Activated CD8-positive, alpha-beta T cell treated with anti-CD3 and anti-CD28 coated beads for 36 hours (primary cell): ENCODE results near the gene CD81. TPM values are rescaled to one million over a fixed set of nuclear protein-coding genes. Genes with fewer than 3 reads are reported as not detected.
"Not testable (repeated sequence)": the region's sequence is repeated elsewhere in the genome, so short reads cannot be mapped to it uniquely, and the experiment has no call there.

Experiments
- ATAC-seq: fragments of 200-7000 bp; cut with Tn5 transposase; one replicate; pipeline ENCODE4 v1.10.0; 2021; ENCODE audit warnings: mild to moderate bottlenecking, moderate library complexity
- CTCF ChIA-PET: fragments of 350-600 bp; sonication (Branson Sonifier 250); formaldehyde crosslinking; loops from one replicate; lab custom pipeline; 2021; ENCODE audit warnings: antibody characterized with exemption; lab: Charles Lee
- POLR2A ChIA-PET: fragments of 350-600 bp; sonication (Branson Sonifier 250); formaldehyde crosslinking; loops from one replicate; lab custom pipeline; 2021; ENCODE audit warnings: antibody characterized with exemption; lab: Charles Lee
- DNase-seq: peaks from one replicate; pipeline ENCODE4 v3.0.0-alpha.2; 2020
- H3K27ac Mint-ChIP-seq: one replicate; pipeline ENCODE4 v1.8.0; 2021; ENCODE audit warnings: mild to moderate bottlenecking, mixed read lengths
- H3K27me3 Mint-ChIP-seq: one replicate; pipeline ENCODE4 v1.8.0; 2021; ENCODE audit warnings: mixed read lengths
- H3K36me3 Mint-ChIP-seq: one replicate; pipeline ENCODE4 v1.8.0; 2021; ENCODE audit warnings: low read depth, mixed read lengths
- H3K4me1 Mint-ChIP-seq: one replicate; pipeline ENCODE4 v1.8.0; 2021; ENCODE audit warnings: low read depth, mixed read lengths
- H3K4me3 Mint-ChIP-seq: one replicate; pipeline ENCODE4 v1.8.0; 2021; ENCODE audit warnings: mild to moderate bottlenecking, moderate library complexity, mixed read lengths
- H3K9me3 Mint-ChIP-seq: one replicate; pipeline ENCODE4 v1.8.0; 2021; ENCODE audit warnings: mixed read lengths
- CTCF ChIP-seq: fragments of 200-600 bp; IDR thresholded peaks from one replicate; pipeline ENCODE4 v1.8.0; 2022; ENCODE audit warnings: antibody characterized with exemption, mild to moderate bottlenecking
- intact Hi-C: fragments of 100-400 bp; cut with micrococcal nuclease; formaldehyde crosslinking; loops from one replicate; pipeline ENCODE4 v1.10.0; 2022
- total RNA-seq, 2 experiments: library from RNA; stranded (reverse); gene quantifications; one replicate each; pipeline ENCODE4 v1.2.3, GENCODE V29; 2021

Gene CD81
- total RNA-seq, 2 experiments from 2014 or later, result 133 to 138 TPM

GRCh38 chr11:2361565-2361964 lies 15.5 kb upstream of the CD81 start:
- H3K36me3 Mint-ChIP-seq, result no peaks in the 10 kb centered on the region
- ChIA-PET POLR2A (no interaction called here), CTCF (no interaction called here)
- DNase-seq (no peak), ATAC-seq (no peak)
- no peaks in the 10 kb centered on the region for H3K27me3 Mint-ChIP-seq
- no peak overlapping the region for H3K27ac Mint-ChIP-seq
- intact Hi-C loops, result no loop called here
- no peak for TF ChIP-seq CTCF
- H3K4me3 Mint-ChIP-seq, result no peak overlapping the region
- H3K9me3 Mint-ChIP-seq, result no peaks in the 10 kb centered on the region
- H3K4me1 Mint-ChIP-seq, result no peaks in the 10 kb centered on the region

- no peak for TF ChIP-seq CTCF
- DNase-seq, result no peak
- ChIA-PET POLR2A (no interaction called here), CTCF (no interaction called here)
- Mint-ChIP-seq H3K9me3 (no peaks in the 10 kb centered on the region), H3K27ac (no peak overlapping the region), H3K4me3 (no peak overlapping the region), H3K36me3 (no peaks in the 10 kb centered on the region), H3K27me3 (no peaks in the 10 kb centered on the region), H3K4me1 (no peaks in the 10 kb centered on the region)
- ATAC-seq, result no peak
- intact Hi-C loops, result no loop called here
Measured at GRCh38 chr11:2362414-2362813, 14.7 kb upstream of the CD81 start.

- CTCF ChIA-PET, result no interaction called here
- Mint-ChIP-seq H3K27me3 (no peaks in the 10 kb centered on the region), H3K9me3 (no peaks in the 10 kb centered on the region), H3K36me3 (no peaks in the 10 kb centered on the region), H3K27ac (no peak overlapping the region), H3K4me3 (no peak overlapping the region), H3K4me1 (no peaks in the 10 kb centered on the region)
- POLR2A ChIA-PET, result no interaction called here
- ATAC-seq (no peak), DNase-seq (no peak)
- no peak for TF ChIP-seq CTCF
- intact Hi-C loops, result no loop called here
Measured at GRCh38 chr11:2363130-2363529, 14.0 kb upstream of the CD81 start.

- Mint-ChIP-seq H3K4me3 (no peak overlapping the region), H3K36me3 (no peaks in the 10 kb centered on the region), H3K9me3 (no peaks in the 10 kb centered on the region), H3K27ac (no peak overlapping the region), H3K4me1 (no peaks in the 10 kb centered on the region), H3K27me3 (no peaks in the 10 kb centered on the region)
- intact Hi-C loops, result no loop called here
- POLR2A ChIA-PET, result no interaction called here
- ATAC-seq (no peak), DNase-seq (no peak)
- TF ChIP-seq CTCF, result no peak
- CTCF ChIA-PET, result no interaction called here
Measured at GRCh38 chr11:2363577-2364370, 13.3 kb upstream of the CD81 start.

- H3K36me3 Mint-ChIP-seq, CTCF ChIA-PET, H3K9me3 Mint-ChIP-seq, H3K27me3 Mint-ChIP-seq, ATAC-seq, POLR2A ChIA-PET, intact Hi-C loops, H3K4me1 Mint-ChIP-seq, DNase-seq, H3K27ac Mint-ChIP-seq, H3K4me3 Mint-ChIP-seq: not testable (repeated sequence)
Measured at GRCh38 chr11:2364386-2364785, 12.7 kb upstream of the CD81 start.
